SK-N-SH (cell line): ENCODE data around the gene PIP5K1B. TPM values are rescaled to one million over a fixed set of nuclear protein-coding genes. Genes with fewer than 3 reads are reported as not detected.

Experiments used
- CTCF ChIA-PET: fragments of 300-600, 350-600 bp; formaldehyde crosslinking; extraction: SDS; loops from one replicate; lab custom pipeline; 2021; lab: Yijun Ruan, JAX
- POLR2A ChIA-PET: fragments of 350-600 bp; sonication (Branson Sonifier 250); formaldehyde crosslinking; extraction: SDS; loops from one replicate; lab custom pipeline; 2020; ENCODE audit warnings: antibody characterized with exemption, inconsistent platforms; lab: Yijun Ruan, JAX
- DNase-seq: peaks from one replicate; pipeline ENCODE4 v3.0.0; 2012
- H2AFZ ChIP-seq: fragments of 200-600 bp; sonication (generic); 2 replicates; pipeline ENCODE4 v1.8.1; 2016; ENCODE audit warnings: antibody characterized with exemption, mild to moderate bottlenecking, low read depth
- H3F3A ChIP-seq: fragments of 200-600 bp; sonication (generic); replicated peaks from 2 replicates; pipeline ENCODE3; 2016; ENCODE audit warnings: antibody characterized with exemption, mild to moderate bottlenecking; ENCODE audit not compliant: insufficient read depth
- H3K27ac ChIP-seq, 2 experiments: fragments of 200-500 bp in 1 of 2; fragments of 200-600 bp in 1 of 2; sonication (Bioruptor generic) in 1 of 2; sonication (generic), shearing (Covaris generic) in 1 of 2; 2 replicates each; pipeline versions ENCODE4 v1.5.1 to v1.6.1; 2014 to 2016; ENCODE audit warnings: low read depth in 2 of 2, inconsistent platforms in 1 of 2, low read length in 1 of 2, mild to moderate bottlenecking in 1 of 2, mixed read lengths in 1 of 2
- H3K27me3 ChIP-seq: fragments of 200-600 bp; sonication (generic), shearing (Covaris generic); 2 replicates; pipeline ENCODE4 v1.6.1; 2016; ENCODE audit warnings: mixed run types; ENCODE audit not compliant: insufficient read depth
- H3K36me3 ChIP-seq, 2 experiments: fragments of 200-500 bp in 1 of 2; fragments of 200-600 bp in 1 of 2; sonication (Bioruptor generic) in 1 of 2; sonication (generic) in 1 of 2; replicated peaks in 1 of 2; 2 replicates each; pipeline versions ENCODE3 to v1.5.1; 2014 to 2016; ENCODE audit warnings: low read length in 1 of 2, mild to moderate bottlenecking in 1 of 2; ENCODE audit not compliant: insufficient read depth in 2 of 2, control insufficient read depth in 1 of 2
- H3K4me1 ChIP-seq, 2 experiments: fragments of 200-500 bp in 1 of 2; fragments of 200-600 bp in 1 of 2; sonication (Bioruptor generic) in 1 of 2; sonication (generic), shearing (Covaris generic) in 1 of 2; 2 replicates each; pipeline versions ENCODE4 v1.5.1 to v1.6.1; 2014 to 2016; ENCODE audit warnings: low read depth in 1 of 2, low read length in 1 of 2, mixed run types in 1 of 2; ENCODE audit not compliant: insufficient read depth in 2 of 2, control insufficient read depth in 1 of 2
- H3K4me2 ChIP-seq: fragments of 200-600 bp; sonication (generic), shearing (Covaris generic); 2 replicates; pipeline ENCODE4 v1.6.1; 2017; ENCODE audit warnings: mixed run types
- H3K4me3 ChIP-seq, 2 experiments: fragments of 200-500 bp in 1 of 2; fragments of 200-600 bp in 1 of 2; sonication (Bioruptor generic) in 1 of 2; sonication (generic), shearing (Covaris generic) in 1 of 2; 2 replicates each; pipeline versions ENCODE4 v1.5.1 to v1.8.1; 2014 to 2016; ENCODE audit warnings: low read depth in 2 of 2, inconsistent platforms in 1 of 2, low read length in 1 of 2, mild to moderate bottlenecking in 1 of 2, mixed read lengths in 1 of 2, moderate library complexity in 1 of 2
- H3K79me2 ChIP-seq: fragments of 200-600 bp; sonication (generic); 2 replicates; pipeline ENCODE4 v1.8.1; 2017; ENCODE audit warnings: mild to moderate bottlenecking; ENCODE audit not compliant: insufficient read depth
- H3K9ac ChIP-seq: fragments of 200-600 bp; sonication (generic); 2 replicates; pipeline ENCODE4 v1.6.1; 2017; ENCODE audit warnings: mixed run types
- H3K9me2 ChIP-seq: fragments of 200-600 bp; sonication (generic); 2 replicates; pipeline ENCODE4 v1.6.1; 2017; ENCODE audit warnings: mixed run types
- H3K9me3 ChIP-seq: fragments of 200-600 bp; sonication (generic); 2 replicates; pipeline ENCODE4 v1.6.1; 2017; ENCODE audit warnings: mixed run types, mild to moderate bottlenecking, moderate library complexity
- H4K20me1 ChIP-seq: fragments of 200-600 bp; sonication (generic); 2 replicates; pipeline ENCODE4 v1.6.1; 2017; ENCODE audit warnings: mild to moderate bottlenecking, mixed run types; ENCODE audit not compliant: insufficient read depth
- CHD2 ChIP-seq: fragments of 150-350 bp; IDR thresholded peaks from 2 replicates; pipeline ENCODE4 v1.6.1; 2018; ENCODE audit warnings: low read length; ENCODE audit not compliant: partially characterized antibody
- ELF1 ChIP-seq: IDR thresholded peaks from 2 replicates; pipeline ENCODE4 v1.4.0; 2012
- EP300 ChIP-seq, 2 experiments: IDR thresholded peaks; 2 replicates each; pipeline versions ENCODE4 v1.4.0 to v1.6.1; 2012; ENCODE audit warnings: borderline replicate concordance in 1 of 2, low read depth in 1 of 2, low read length in 1 of 2
- FOXJ3 ChIP-seq: sonication (generic); formaldehyde crosslinking; IDR thresholded peaks from 2 replicates; pipeline ENCODE4 v1.5.1; 2020; ENCODE audit warnings: mild to moderate bottlenecking, missing genetic modification reagents
- GATA2 ChIP-seq: sonication (generic); formaldehyde crosslinking; IDR thresholded peaks from 2 replicates; pipeline ENCODE4 v1.5.0; 2020; ENCODE audit warnings: mild to moderate bottlenecking, missing genetic modification reagents
- NFIC ChIP-seq: IDR thresholded peaks from 2 replicates; pipeline ENCODE4 v1.4.0; 2012; ENCODE audit warnings: borderline replicate concordance
- RFX5 ChIP-seq: IDR thresholded peaks from 2 replicates; pipeline ENCODE4 v1.6.1; 2012; ENCODE audit warnings: mild to moderate bottlenecking, improper control_type of control experiment, low read length
- RXRA ChIP-seq: IDR thresholded peaks from 2 replicates; pipeline ENCODE4 v1.4.0; 2012; ENCODE audit warnings: low read depth, mild to moderate bottlenecking, borderline replicate concordance
- SIN3A ChIP-seq: IDR thresholded peaks from 2 replicates; pipeline ENCODE4 v1.6.1; 2012; ENCODE audit warnings: low read depth, mild to moderate bottlenecking, low read length, moderate library complexity, borderline replicate concordance
- SMC3 ChIP-seq: IDR thresholded peaks from 2 replicates; pipeline ENCODE4 v1.6.1; 2012; ENCODE audit warnings: low read depth, low read length, improper control_type of control experiment
- TAF1 ChIP-seq: IDR thresholded peaks from 2 replicates; pipeline ENCODE4 v1.6.1; 2012; ENCODE audit warnings: low read depth, mild to moderate bottlenecking, low read length, moderate library complexity, borderline replicate concordance
- TEAD4 ChIP-seq: IDR thresholded peaks from 2 replicates; pipeline ENCODE4 v1.4.0; 2012; ENCODE audit warnings: mild to moderate bottlenecking, borderline replicate concordance; ENCODE audit not compliant: insufficient read depth
- YY1 ChIP-seq: IDR thresholded peaks from 2 replicates; pipeline ENCODE4 v1.4.0; 2012; ENCODE audit warnings: low read depth, mild to moderate bottlenecking
- WGBS: methylation state at CpG from one replicate; pipeline ENCODE4 v1.1.6; 2017; ENCODE audit warnings: low lambda C conversion rate; 5-methylcytosine and 5-hydroxymethylcytosine counted together
- polyA plus RNA-seq, 3 experiments: library from polyadenylated mRNA; depleted of rRNA; stranded (reverse); fragments of >200 nt; gene quantifications; 2 replicates each; pipeline ENCODE4 v1.2.3, GENCODE V29; 2012
- TF ChIP-seq, protein P1 (sequence below): fragments of 150-350 bp; IDR thresholded peaks from 2 replicates; pipeline ENCODE4 v1.6.1; 2017; ENCODE audit warnings: antibody characterized with exemption, low read length, low read depth, borderline replicate concordance
- TF ChIP-seq, protein P2 (sequence below): fragments of 200-600 bp; sonication (generic); IDR thresholded peaks from 2 replicates; pipeline ENCODE4 v1.6.1; 2017; ENCODE audit warnings: antibody characterized with exemption, mild to moderate bottlenecking, moderate library complexity
- TF ChIP-seq, protein P3 (sequence below): IDR thresholded peaks from 2 replicates; pipeline ENCODE4 v1.4.0; 2012; ENCODE audit warnings: low read depth
- TF ChIP-seq, protein P4 (sequence below): IDR thresholded peaks from 2 replicates; pipeline ENCODE4; 2012

The PIP5K1B gene
- polyA plus RNA-seq, 1 of the 3 experiments (the other 2 are of a cell fraction) = not detected

DNA sequence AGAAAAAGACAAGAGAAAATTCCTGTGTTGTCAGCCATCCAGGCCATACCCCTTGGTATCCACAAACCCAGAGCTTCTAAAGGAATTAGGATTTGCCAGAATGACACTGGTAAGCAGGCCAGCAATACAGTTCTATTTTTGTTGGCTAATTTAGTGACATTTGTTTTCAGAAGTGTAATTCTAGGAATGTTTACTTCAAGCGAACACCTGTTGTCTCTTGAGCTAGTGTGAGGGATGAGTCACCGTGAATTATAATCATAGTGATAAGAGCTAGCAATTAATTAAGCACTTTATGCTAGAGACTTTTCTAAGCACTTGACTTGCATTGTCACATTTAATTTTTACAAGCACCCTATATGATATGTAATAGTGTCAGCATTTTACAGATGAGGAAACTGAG, 209.7 kb downstream of the PIP5K1B start:
- Histone ChIP-seq H3K9ac (no peak overlapping the region), H4K20me1 (no peaks in the 10 kb centered on the region), H3K4me3 (no peak overlapping the region), H3K9me3 (no peaks in the 10 kb centered on the region), H3K79me2 (no peaks in the 10 kb centered on the region), H3K27ac (no peak overlapping the region), H3K9me2 (no peaks in the 10 kb centered on the region), H3K27me3 (peaks cover 7% of the 10 kb centered on the region), H3K36me3 (no peaks in the 10 kb centered on the region), H3F3A (no peaks in the 10 kb centered on the region), H3K4me2 (no peak overlapping the region), H2AFZ (no peak overlapping the region), H3K4me1 (no peaks in the 10 kb centered on the region)
- no peak for DNase-seq
- TF ChIP-seq YY1 = no peak
- no peak for TF ChIP-seq SIN3A
- TF ChIP-seq TEAD4 = no peak
- TF ChIP-seq CHD2 = no peak
- TF ChIP-seq, protein P1, sequence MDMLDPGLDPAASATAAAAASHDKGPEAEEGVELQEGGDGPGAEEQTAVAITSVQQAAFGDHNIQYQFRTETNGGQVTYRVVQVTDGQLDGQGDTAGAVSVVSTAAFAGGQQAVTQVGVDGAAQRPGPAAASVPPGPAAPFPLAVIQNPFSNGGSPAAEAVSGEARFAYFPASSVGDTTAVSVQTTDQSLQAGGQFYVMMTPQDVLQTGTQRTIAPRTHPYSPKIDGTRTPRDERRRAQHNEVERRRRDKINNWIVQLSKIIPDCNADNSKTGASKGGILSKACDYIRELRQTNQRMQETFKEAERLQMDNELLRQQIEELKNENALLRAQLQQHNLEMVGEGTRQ = no peak
- TF ChIP-seq SMC3 = no peak
- TF ChIP-seq RXRA = no peak
- TF ChIP-seq, protein P2, sequence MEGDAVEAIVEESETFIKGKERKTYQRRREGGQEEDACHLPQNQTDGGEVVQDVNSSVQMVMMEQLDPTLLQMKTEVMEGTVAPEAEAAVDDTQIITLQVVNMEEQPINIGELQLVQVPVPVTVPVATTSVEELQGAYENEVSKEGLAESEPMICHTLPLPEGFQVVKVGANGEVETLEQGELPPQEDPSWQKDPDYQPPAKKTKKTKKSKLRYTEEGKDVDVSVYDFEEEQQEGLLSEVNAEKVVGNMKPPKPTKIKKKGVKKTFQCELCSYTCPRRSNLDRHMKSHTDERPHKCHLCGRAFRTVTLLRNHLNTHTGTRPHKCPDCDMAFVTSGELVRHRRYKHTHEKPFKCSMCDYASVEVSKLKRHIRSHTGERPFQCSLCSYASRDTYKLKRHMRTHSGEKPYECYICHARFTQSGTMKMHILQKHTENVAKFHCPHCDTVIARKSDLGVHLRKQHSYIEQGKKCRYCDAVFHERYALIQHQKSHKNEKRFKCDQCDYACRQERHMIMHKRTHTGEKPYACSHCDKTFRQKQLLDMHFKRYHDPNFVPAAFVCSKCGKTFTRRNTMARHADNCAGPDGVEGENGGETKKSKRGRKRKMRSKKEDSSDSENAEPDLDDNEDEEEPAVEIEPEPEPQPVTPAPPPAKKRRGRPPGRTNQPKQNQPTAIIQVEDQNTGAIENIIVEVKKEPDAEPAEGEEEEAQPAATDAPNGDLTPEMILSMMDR = no peak
- TF ChIP-seq ELF1 = no peak
- no peak for TF ChIP-seq NFIC
- no peak for TF ChIP-seq TAF1
- no peak for TF ChIP-seq FOXJ3
- TF ChIP-seq RFX5 = no peak
- no peak for TF ChIP-seq GATA2 (CRISPR knock-in tag)
- TF ChIP-seq, protein P3, sequence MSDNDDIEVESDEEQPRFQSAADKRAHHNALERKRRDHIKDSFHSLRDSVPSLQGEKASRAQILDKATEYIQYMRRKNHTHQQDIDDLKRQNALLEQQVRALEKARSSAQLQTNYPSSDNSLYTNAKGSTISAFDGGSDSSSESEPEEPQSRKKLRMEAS = no peak
- no peak for TF ChIP-seq EP300 (IDR thresholded peaks at IDR 0.05; ENCODE audit: borderline replicate concordance in 1 of 2, low read depth in 1 of 2, low read length in 1 of 2)
- TF ChIP-seq, protein P4, sequence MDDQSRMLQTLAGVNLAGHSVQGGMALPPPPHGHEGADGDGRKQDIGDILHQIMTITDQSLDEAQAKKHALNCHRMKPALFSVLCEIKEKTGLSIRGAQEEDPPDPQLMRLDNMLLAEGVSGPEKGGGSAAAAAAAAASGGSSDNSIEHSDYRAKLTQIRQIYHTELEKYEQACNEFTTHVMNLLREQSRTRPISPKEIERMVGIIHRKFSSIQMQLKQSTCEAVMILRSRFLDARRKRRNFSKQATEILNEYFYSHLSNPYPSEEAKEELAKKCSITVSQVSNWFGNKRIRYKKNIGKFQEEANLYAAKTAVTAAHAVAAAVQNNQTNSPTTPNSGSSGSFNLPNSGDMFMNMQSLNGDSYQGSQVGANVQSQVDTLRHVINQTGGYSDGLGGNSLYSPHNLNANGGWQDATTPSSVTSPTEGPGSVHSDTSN = no peak
- WGBS = 0% methylated on average over 2 of the region's 2 CpGs
- CTCF ChIA-PET = no interaction called here
- POLR2A ChIA-PET = no interaction called here
